H7 (cell line): Measurements from ENCODE around the gene REG1B. TPM values are rescaled to one million over a fixed set of nuclear protein-coding genes. Genes with fewer than 3 reads are reported as not detected.
"Not testable (repeated sequence)": the region's sequence is repeated elsewhere in the genome, so short reads cannot be mapped to it uniquely, and the experiment has no call there.

Source experiments
- DNase-seq: peaks from one replicate; pipeline ENCODE4 v3.0.0; 2012
- H3K27me3 ChIP-seq: 2 replicates; pipeline ENCODE4 v1.6.0; 2011; ENCODE audit warnings: mild to moderate bottlenecking, low read length; ENCODE audit not compliant: control insufficient read depth, insufficient read depth
- H3K36me3 ChIP-seq: replicated peaks from 2 replicates; pipeline ENCODE4 v1.5.1; 2011; ENCODE audit warnings: low read length; ENCODE audit not compliant: control insufficient read depth, insufficient read depth
- H3K4me3 ChIP-seq: 2 replicates; pipeline ENCODE4 v1.5.1; 2011; ENCODE audit warnings: low read depth, mild to moderate bottlenecking, control low read depth, low read length, moderate library complexity; ENCODE audit not compliant: insufficient read depth
- total RNA-seq: library from RNA; depleted of rRNA; stranded (reverse); fragments of >200 nt; shearing (Covaris generic); gene quantifications from 2 replicates; pipeline ENCODE4 v1.2.3, GENCODE V29; 2014

Gene REG1B
- total RNA-seq, 1 experiment from 2014 or later = not detected

- DNase-seq = no peak
- H3K4me3 ChIP-seq = no peak overlapping the region
- no peaks in the 10 kb centered on the region for H3K36me3 ChIP-seq
- no peaks in the 10 kb centered on the region for H3K27me3 ChIP-seq
These were observed 13.2 kb upstream of the REG1B start for GRCh38 chr2:79101024-79101423.

- H3K36me3 ChIP-seq = no peaks in the 10 kb centered on the region
- no peaks in the 10 kb centered on the region for H3K27me3 ChIP-seq
- no peak for DNase-seq
- H3K4me3 ChIP-seq = no peak overlapping the region
These were observed 12.5 kb upstream of the REG1B start for GRCh38 chr2:79100285-79100684.

- no peak for DNase-seq
- H3K36me3 ChIP-seq = no peaks in the 10 kb centered on the region
- H3K4me3 ChIP-seq = no peak overlapping the region
- H3K27me3 ChIP-seq = no peaks in the 10 kb centered on the region
These were observed 11.4 kb upstream of the REG1B start for GRCh38 chr2:79099140-79099686.

DNA sequence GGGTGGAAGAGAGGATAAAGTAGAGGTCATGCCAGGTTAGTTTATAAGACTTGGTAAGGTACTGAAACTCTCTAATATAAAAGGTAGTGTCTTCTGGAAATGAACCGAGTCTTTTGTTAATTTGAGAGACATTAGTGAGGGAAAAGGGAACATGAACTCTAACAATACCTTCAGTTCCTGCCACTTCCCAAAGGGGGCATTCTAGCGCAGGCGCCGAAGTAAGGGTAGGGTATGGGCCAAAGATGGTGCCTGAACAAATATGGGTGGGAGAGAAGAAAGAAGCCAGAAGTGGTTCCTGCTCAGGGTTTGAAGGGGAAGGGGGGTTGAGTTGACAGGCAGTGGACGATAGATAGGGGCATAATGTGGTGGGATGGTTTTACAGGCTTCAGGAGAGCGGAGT lies 10.1 kb upstream of the REG1B start:
- Histone ChIP-seq H3K27me3 (no peaks in the 10 kb centered on the region), H3K4me3 (no peak overlapping the region), H3K36me3 (no peaks in the 10 kb centered on the region)
- peak; percentile 8 for DNase-seq

- Histone ChIP-seq H3K27me3 (no peaks in the 10 kb centered on the region), H3K36me3 (no peaks in the 10 kb centered on the region), H3K4me3 (no peak overlapping the region)
- no peak for DNase-seq
These were observed 2.9 kb upstream of the REG1B start for GRCh38 chr2:79090693-79091092.

GRCh38 chr2:79086255-79086654 lies 1.5 kb downstream of the REG1B start:
- H3K4me3 ChIP-seq = no peak overlapping the region
- H3K36me3 ChIP-seq = no peaks in the 10 kb centered on the region
- no peak for DNase-seq
- no peaks in the 10 kb centered on the region for H3K27me3 ChIP-seq

GRCh38 chr2:79085382-79085781 lies 2.4 kb downstream of the REG1B start:
- Histone ChIP-seq H3K4me3 (no peak overlapping the region), H3K27me3 (no peaks in the 10 kb centered on the region), H3K36me3 (no peaks in the 10 kb centered on the region)
- no peak for DNase-seq

DNA sequence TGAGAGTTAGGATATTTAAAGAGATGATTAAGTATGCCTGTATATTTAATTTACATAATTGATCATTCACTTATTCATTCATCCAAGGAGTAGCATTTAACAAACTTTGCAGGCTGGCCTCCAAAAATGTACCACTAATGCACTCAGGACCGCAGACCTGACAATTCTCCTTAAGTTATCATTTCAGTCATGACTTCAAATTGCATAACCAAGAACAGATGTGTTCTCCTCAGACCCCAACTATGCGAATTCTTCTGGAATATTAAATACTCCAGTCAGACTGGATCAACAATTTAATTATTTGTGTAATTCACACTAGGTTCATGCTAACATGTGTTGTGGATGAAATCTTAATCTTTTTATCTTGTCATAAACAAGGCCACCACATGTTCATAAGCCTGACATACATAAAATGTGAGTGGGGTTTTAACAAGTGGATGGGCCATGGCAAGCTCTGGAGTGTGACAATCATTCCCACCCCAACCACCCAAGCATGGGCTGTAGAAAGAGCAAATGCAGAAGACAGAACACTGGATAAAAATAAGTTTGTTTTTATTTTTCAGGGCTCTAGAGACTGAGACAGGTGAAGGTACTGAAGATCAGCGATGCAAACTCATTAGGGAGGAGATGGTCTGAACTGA lies 3.2 kb downstream of the REG1B start:
- Histone ChIP-seq H3K4me3 (no peak overlapping the region), H3K36me3 (no peaks in the 10 kb centered on the region), H3K27me3 (no peaks in the 10 kb centered on the region)
- DNase-seq = no peak

- no peak for DNase-seq
- Histone ChIP-seq H3K27me3 (no peaks in the 10 kb centered on the region), H3K4me3 (no peak overlapping the region), H3K36me3 (no peaks in the 10 kb centered on the region)
These were observed 4.1 kb downstream of the REG1B start for GRCh38 chr2:79083597-79084251.

DNA sequence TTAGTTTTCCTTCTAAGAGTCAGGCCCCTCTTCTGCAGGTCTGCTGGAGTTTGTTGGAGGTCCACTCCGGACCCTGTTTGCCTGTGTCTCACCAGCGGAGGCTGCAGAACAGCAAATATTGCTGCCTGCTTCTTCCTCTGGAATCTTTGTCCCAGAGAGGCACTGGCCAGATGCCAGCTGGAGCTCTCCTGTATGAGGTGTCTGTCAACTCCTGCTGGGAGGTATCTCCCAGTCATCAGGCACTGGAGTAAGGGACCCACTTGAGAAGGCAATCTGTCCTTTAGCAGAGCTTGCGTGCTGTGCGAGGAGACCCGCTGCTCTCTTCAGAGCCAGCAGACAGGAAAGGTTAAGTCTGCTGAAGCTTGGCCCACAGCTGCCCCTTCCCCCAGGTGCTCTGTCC lies 4.8 kb downstream of the REG1B start:
- H3K27me3 ChIP-seq = no peaks in the 10 kb centered on the region
- no peaks in the 10 kb centered on the region for H3K36me3 ChIP-seq
- DNase-seq = no peak
- H3K4me3 ChIP-seq = no peak overlapping the region

DNA sequence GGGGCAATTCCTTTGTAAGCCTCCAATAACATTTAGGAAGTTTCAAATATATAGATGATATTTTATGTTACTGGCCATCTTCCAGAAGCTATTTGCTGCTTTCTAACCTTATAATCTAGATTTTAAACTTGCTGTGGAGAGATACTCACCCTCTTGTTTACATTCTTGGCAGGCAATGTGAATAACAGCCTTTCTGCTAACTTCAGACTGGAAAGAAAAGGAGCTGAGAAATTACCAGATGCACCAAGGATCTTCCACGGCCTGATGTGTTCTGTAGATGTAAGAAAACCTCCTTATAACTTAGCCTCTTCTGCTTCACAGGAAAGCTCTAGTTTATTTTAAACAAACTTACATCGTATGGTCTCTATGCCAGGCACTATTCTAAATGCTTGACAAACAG lies 16.7 kb downstream of the REG1B start:
- no peaks in the 10 kb centered on the region for H3K36me3 ChIP-seq
- no peak for DNase-seq
- no peaks in the 10 kb centered on the region; the same call in 1 of the 2 replicates for H3K27me3 ChIP-seq
- no peak overlapping the region for H3K4me3 ChIP-seq

- no peak for DNase-seq
- H3K36me3 ChIP-seq = no peaks in the 10 kb centered on the region
- H3K27me3 ChIP-seq = no peaks in the 10 kb centered on the region; the same call in 1 of the 2 replicates
- H3K4me3 ChIP-seq = no peak overlapping the region
These were observed 22.6 kb downstream of the REG1B start for GRCh38 chr2:79065201-79065600.

DNA sequence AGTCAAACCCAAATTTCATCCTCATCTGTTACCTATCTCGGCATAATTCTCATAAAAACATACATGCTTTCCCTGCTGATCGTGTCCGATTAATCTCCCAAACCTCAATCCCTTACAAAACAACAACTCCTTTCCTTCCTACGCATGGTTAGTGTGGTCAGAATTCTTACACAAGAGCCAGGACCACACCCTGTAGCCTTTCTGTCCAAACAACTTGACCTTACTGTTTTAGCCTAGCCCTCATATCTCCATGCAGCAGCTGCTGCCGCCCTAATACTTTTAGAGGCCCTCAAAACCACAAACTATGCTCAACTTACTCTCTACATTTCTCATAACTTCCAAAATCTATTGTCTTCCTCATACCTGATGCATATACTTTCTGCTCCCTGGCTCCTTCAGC lies 33.0 kb downstream of the REG1B start:
- H3K27me3 ChIP-seq, DNase-seq, H3K4me3 ChIP-seq, H3K36me3 ChIP-seq: not testable (repeated sequence)

DNA sequence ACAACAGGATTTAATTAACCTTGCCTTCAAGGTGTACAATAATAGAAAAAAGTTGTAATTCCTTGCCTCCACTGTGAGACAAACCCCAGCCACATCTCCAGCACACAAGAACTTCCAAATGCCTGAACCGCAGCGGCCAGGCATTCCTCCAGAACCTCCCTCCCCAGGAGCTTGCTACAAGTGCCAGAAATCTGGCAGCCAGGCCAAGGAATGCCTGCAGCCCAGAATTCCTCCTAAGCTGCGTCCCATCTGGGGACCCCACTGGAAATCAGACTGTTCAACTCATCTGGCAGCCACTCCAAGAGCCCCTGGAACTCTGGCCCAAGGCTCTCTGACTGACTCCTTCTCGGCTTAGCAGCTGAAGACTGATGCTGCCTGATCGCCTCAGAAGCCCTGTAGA lies 34.3 kb downstream of the REG1B start:
- not testable (repeated sequence) for DNase-seq, H3K36me3 ChIP-seq, H3K4me3 ChIP-seq, H3K27me3 ChIP-seq

- DNase-seq = peak; percentile 19
- H3K4me3 ChIP-seq = no peak overlapping the region
- H3K36me3 ChIP-seq = no peaks in the 10 kb centered on the region
- no peaks in the 10 kb centered on the region for H3K27me3 ChIP-seq
These were observed 46.8 kb downstream of the REG1B start for GRCh38 chr2:79041032-79041448.
